ENCODE results near the gene KLB. TPM values are rescaled to one million over a fixed set of nuclear protein-coding genes. Genes with fewer than 3 reads are reported as not detected.
A peak's percentile ranks its signal among the peaks of the same experiment; 100 is the strongest.
"Not testable (repeated sequence)": the region's sequence is repeated elsewhere in the genome, so short reads cannot be mapped to it uniquely, and the experiment has no call there.

KLB gene
- polyA plus RNA-seq, 1 donor = 0.75 TPM

GRCh38 chr4:39371209-39371608, 35.5 kb upstream of the KLB start:
- not testable (repeated sequence) for H3K9me3 ChIP-seq (ENCODE audit: control insufficient read depth, low read depth, low read length); DNase-seq; H3K4me3 ChIP-seq (ENCODE audit: low read length); H3K4me1 ChIP-seq (ENCODE audit: control insufficient read depth, insufficient read depth, low read length); H3K27me3 ChIP-seq (ENCODE audit: control insufficient read depth, insufficient read depth, low read length); H3K27ac ChIP-seq (ENCODE audit: low read length); H3K36me3 ChIP-seq (ENCODE audit: control insufficient read depth, insufficient read depth, low read length)
- no CpG with 5 or more reads among the region's 6 CpGs for WGBS (ENCODE audit: insufficient coverage, low lambda C conversion rate)

GRCh38 chr4:39375478-39375877, 31.3 kb upstream of the KLB start:
- no CpG with 5 or more reads among the region's 4 CpGs for WGBS (ENCODE audit: insufficient coverage, low lambda C conversion rate)
- Histone ChIP-seq H3K27me3 (ENCODE audit: control insufficient read depth, insufficient read depth, low read length) (no peaks in the 10 kb centered on the region), H3K4me3 (ENCODE audit: low read length) (no peak overlapping the region), H3K9me3 (ENCODE audit: control insufficient read depth, low read depth, low read length) (peaks cover 3% of the 10 kb centered on the region), H3K4me1 (ENCODE audit: control insufficient read depth, insufficient read depth, low read length) (no peaks in the 10 kb centered on the region), H3K36me3 (ENCODE audit: control insufficient read depth, insufficient read depth, low read length) (no peaks in the 10 kb centered on the region), H3K27ac (ENCODE audit: low read length) (no peak overlapping the region)
- no peak for DNase-seq

- WGBS (ENCODE audit: insufficient coverage, low lambda C conversion rate) = no CpG with 5 or more reads among the region's 1 CpG
- H3K4me3 ChIP-seq (ENCODE audit: low read length) = no peak overlapping the region
Measured at GRCh38 chr4:39383690-39384089, 23.0 kb upstream of the KLB start.

GRCh38 chr4:39384563-39384962, 22.2 kb upstream of the KLB start:
- Histone ChIP-seq H3K4me1 (ENCODE audit: control insufficient read depth, insufficient read depth, low read length) (no peaks in the 10 kb centered on the region), H3K27ac (ENCODE audit: low read length) (no peak overlapping the region), H3K36me3 (ENCODE audit: control insufficient read depth, insufficient read depth, low read length) (no peaks in the 10 kb centered on the region), H3K4me3 (ENCODE audit: low read length) (no peak overlapping the region), H3K9me3 (ENCODE audit: control insufficient read depth, low read depth, low read length) (no peaks in the 10 kb centered on the region), H3K27me3 (ENCODE audit: control insufficient read depth, insufficient read depth, low read length) (no peaks in the 10 kb centered on the region)
- WGBS (ENCODE audit: insufficient coverage, low lambda C conversion rate) = no CpG with 5 or more reads among the region's 11 CpGs
- DNase-seq = no peak

More at GRCh38 chr4:39383690-39384089, 23.0 kb upstream of the KLB start:
- Histone ChIP-seq H3K36me3 (ENCODE audit: control insufficient read depth, insufficient read depth, low read length) (no peaks in the 10 kb centered on the region), H3K4me1 (ENCODE audit: control insufficient read depth, insufficient read depth, low read length) (no peaks in the 10 kb centered on the region), H3K27me3 (ENCODE audit: control insufficient read depth, insufficient read depth, low read length) (no peaks in the 10 kb centered on the region), H3K27ac (ENCODE audit: low read length) (no peak overlapping the region), H3K9me3 (ENCODE audit: control insufficient read depth, low read depth, low read length) (no peaks in the 10 kb centered on the region)
- peak in 1 of 2 donors; percentile 16 for DNase-seq

DNA sequence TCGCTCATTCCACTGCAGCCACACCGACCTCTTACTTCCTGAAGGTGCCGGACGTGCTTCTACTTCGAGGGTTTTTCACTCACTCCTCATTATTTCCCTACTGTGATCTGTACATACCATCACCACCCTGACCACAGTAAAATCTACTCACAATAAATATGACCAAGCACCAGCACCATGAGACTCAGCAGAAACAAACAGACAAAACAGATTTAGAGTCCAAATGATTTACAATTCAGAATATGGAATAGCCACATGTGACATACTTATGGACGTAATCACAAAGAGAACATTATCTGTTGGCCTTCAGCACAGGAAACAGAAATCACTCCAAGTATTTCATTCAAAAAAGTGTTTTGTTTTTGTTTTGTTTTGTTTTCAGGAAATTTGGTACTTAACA, 16.1 kb upstream of the KLB start:
- Histone ChIP-seq H3K36me3 (ENCODE audit: control insufficient read depth, insufficient read depth, low read length) (no peaks in the 10 kb centered on the region), H3K4me1 (ENCODE audit: control insufficient read depth, insufficient read depth, low read length) (no peaks in the 10 kb centered on the region), H3K4me3 (ENCODE audit: low read length) (no peak overlapping the region), H3K9me3 (ENCODE audit: control insufficient read depth, low read depth, low read length) (no peaks in the 10 kb centered on the region), H3K27ac (ENCODE audit: low read length) (no peak overlapping the region), H3K27me3 (ENCODE audit: control insufficient read depth, insufficient read depth, low read length) (no peaks in the 10 kb centered on the region)
- 69% methylated on average over 6 of the region's 6 CpGs for WGBS (ENCODE audit: insufficient coverage, low lambda C conversion rate)
- no peak for DNase-seq

GRCh38 chr4:39394706-39395105, 12.0 kb upstream of the KLB start:
- Histone ChIP-seq H3K27me3 (ENCODE audit: control insufficient read depth, insufficient read depth, low read length) (no peaks in the 10 kb centered on the region), H3K4me3 (ENCODE audit: low read length) (no peak overlapping the region), H3K36me3 (ENCODE audit: control insufficient read depth, insufficient read depth, low read length) (no peaks in the 10 kb centered on the region), H3K4me1 (ENCODE audit: control insufficient read depth, insufficient read depth, low read length) (no peaks in the 10 kb centered on the region), H3K9me3 (ENCODE audit: control insufficient read depth, low read depth, low read length) (no peaks in the 10 kb centered on the region), H3K27ac (ENCODE audit: low read length) (no peak overlapping the region)
- no peak for DNase-seq
- WGBS (ENCODE audit: insufficient coverage, low lambda C conversion rate) = no CpG with 5 or more reads among the region's 3 CpGs

DNA sequence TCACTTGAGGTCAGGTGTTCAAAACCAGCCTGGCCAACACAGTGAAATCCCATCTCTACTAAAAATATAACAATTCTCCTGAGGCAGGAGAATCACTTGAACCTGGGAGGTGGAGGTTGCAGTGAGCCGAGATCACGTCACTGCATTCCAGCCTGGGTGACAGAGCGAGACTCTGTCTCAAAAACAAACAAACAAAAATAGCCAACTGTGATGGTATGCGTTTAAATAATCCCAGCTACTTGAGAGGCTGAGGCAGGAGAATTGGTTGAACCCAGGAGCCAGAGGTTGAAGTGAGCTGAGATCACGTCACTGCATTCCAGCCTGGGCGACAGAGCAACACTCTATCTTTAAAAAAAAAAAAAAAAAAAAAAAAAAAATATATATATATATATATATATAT, 5.1 kb upstream of the KLB start:
- not testable (repeated sequence) for H3K27ac ChIP-seq (ENCODE audit: low read length); H3K36me3 ChIP-seq (ENCODE audit: control insufficient read depth, insufficient read depth, low read length); H3K27me3 ChIP-seq (ENCODE audit: control insufficient read depth, insufficient read depth, low read length); H3K4me1 ChIP-seq (ENCODE audit: control insufficient read depth, insufficient read depth, low read length); DNase-seq; H3K9me3 ChIP-seq (ENCODE audit: control insufficient read depth, low read depth, low read length); H3K4me3 ChIP-seq (ENCODE audit: low read length)
- WGBS (ENCODE audit: insufficient coverage, low lambda C conversion rate) = no CpG with 5 or more reads among the region's 6 CpGs

GRCh38 chr4:39407584-39407885, 805 bp downstream of the KLB start:
- no peak overlapping the region for H3K27ac ChIP-seq (ENCODE audit: low read length)

GRCh38 chr4:39410415-39410814, 3.7 kb downstream of the KLB start:
- DNase-seq = no peak
- no peaks in the 10 kb centered on the region for H3K36me3 ChIP-seq (ENCODE audit: control insufficient read depth, insufficient read depth, low read length)
- no peaks in the 10 kb centered on the region for H3K9me3 ChIP-seq (ENCODE audit: control insufficient read depth, low read depth, low read length)
- no peak overlapping the region for H3K27ac ChIP-seq (ENCODE audit: low read length)
- no peaks in the 10 kb centered on the region for H3K4me1 ChIP-seq (ENCODE audit: control insufficient read depth, insufficient read depth, low read length)
- WGBS (ENCODE audit: insufficient coverage, low lambda C conversion rate) = 71% methylated on average over 1 of the region's 5 CpGs
- H3K4me3 ChIP-seq (ENCODE audit: low read length) = no peak overlapping the region
- H3K27me3 ChIP-seq (ENCODE audit: control insufficient read depth, insufficient read depth, low read length) = no peaks in the 10 kb centered on the region

More at GRCh38 chr4:39407584-39407885, 805 bp downstream of the KLB start:
- H3K27me3 ChIP-seq (ENCODE audit: control insufficient read depth, insufficient read depth, low read length) = no peaks in the 10 kb centered on the region
- no peaks in the 10 kb centered on the region for H3K9me3 ChIP-seq (ENCODE audit: control insufficient read depth, low read depth, low read length)
- H3K4me3 ChIP-seq (ENCODE audit: low read length) = no peak overlapping the region
- WGBS (ENCODE audit: insufficient coverage, low lambda C conversion rate) = no CpG with 5 or more reads among the region's 1 CpG
- H3K4me1 ChIP-seq (ENCODE audit: control insufficient read depth, insufficient read depth, low read length) = no peaks in the 10 kb centered on the region
- H3K36me3 ChIP-seq (ENCODE audit: control insufficient read depth, insufficient read depth, low read length) = no peaks in the 10 kb centered on the region
- DNase-seq = no peak

DNA sequence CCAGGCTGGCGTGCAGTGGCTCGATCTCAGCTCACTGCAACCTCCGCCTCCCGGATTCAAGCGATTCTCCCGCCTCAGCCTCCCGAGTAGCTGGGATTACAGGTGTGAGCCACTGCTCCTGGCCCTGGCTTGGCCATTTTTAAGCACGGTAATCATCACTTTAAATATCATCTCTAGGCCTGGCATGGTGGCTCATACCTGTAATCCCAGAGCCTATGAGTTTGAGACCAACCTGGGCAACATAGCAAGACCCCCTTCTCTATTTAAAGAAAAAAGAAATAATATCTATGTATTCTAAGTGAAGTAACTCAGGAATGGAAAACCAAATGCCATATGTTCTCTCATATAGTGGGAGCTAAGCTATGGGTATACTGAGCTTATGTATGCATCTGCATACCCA, 4.8 kb downstream of the KLB start:
- H3K36me3 ChIP-seq (ENCODE audit: control insufficient read depth, insufficient read depth, low read length); H3K27ac ChIP-seq (ENCODE audit: low read length): not testable (repeated sequence)
- no CpG with 5 or more reads among the region's 8 CpGs for WGBS (ENCODE audit: insufficient coverage, low lambda C conversion rate)

DNA sequence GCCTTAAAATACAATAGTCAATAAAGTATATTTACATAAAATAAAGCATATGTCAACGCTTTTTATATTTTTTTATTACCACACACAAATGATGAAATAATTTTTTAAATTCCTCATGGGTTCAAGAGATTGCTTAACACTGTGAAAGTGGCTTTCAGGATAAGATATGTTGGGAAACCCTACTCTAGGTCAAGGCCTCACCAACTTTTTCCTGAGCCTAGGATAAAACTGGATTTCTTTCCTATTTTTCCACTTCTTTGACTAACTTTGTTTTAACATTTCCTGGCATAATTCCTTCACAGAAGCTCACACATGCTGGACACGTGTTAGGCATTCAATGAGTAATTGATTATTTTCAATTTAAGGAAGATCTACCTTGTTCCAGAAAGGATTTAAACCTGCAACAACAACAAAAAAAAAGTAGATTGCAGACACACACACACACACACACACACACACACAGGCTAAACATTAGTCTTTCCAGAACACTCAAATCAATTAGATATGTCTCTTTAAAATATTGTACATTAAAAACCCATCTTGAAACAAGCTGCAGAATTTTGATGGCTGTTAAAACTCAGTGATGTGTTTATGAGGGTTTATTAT, 9.1 kb downstream of the KLB start:
- DNase-seq = no peak
- Histone ChIP-seq H3K9me3 (ENCODE audit: control insufficient read depth, low read depth, low read length) (no peaks in the 10 kb centered on the region), H3K27ac (ENCODE audit: low read length) (no peak overlapping the region), H3K4me3 (ENCODE audit: low read length) (no peak overlapping the region), H3K4me1 (ENCODE audit: control insufficient read depth, insufficient read depth, low read length) (no peaks in the 10 kb centered on the region), H3K27me3 (ENCODE audit: control insufficient read depth, insufficient read depth, low read length) (no peaks in the 10 kb centered on the region), H3K36me3 (ENCODE audit: control insufficient read depth, insufficient read depth, low read length) (no peaks in the 10 kb centered on the region)
- WGBS (ENCODE audit: insufficient coverage, low lambda C conversion rate) = 100% methylated on average over 1 of the region's 2 CpGs

More for the DNA sequence above, 4.8 kb downstream of the KLB start:
- not testable (repeated sequence) for H3K4me3 ChIP-seq (ENCODE audit: low read length); H3K27me3 ChIP-seq (ENCODE audit: control insufficient read depth, insufficient read depth, low read length); H3K4me1 ChIP-seq (ENCODE audit: control insufficient read depth, insufficient read depth, low read length); H3K9me3 ChIP-seq (ENCODE audit: control insufficient read depth, low read depth, low read length); DNase-seq

Measured in large intestine (tissue), 3 donors.